Measurements from ENCODE around the gene PIP4K2A. TPM values are rescaled to one million over a fixed set of nuclear protein-coding genes. Genes with fewer than 3 reads are reported as not detected.

The PIP4K2A gene
- polyA plus RNA-seq, 2 donors = 4.0 to 6.1 TPM

DNA sequence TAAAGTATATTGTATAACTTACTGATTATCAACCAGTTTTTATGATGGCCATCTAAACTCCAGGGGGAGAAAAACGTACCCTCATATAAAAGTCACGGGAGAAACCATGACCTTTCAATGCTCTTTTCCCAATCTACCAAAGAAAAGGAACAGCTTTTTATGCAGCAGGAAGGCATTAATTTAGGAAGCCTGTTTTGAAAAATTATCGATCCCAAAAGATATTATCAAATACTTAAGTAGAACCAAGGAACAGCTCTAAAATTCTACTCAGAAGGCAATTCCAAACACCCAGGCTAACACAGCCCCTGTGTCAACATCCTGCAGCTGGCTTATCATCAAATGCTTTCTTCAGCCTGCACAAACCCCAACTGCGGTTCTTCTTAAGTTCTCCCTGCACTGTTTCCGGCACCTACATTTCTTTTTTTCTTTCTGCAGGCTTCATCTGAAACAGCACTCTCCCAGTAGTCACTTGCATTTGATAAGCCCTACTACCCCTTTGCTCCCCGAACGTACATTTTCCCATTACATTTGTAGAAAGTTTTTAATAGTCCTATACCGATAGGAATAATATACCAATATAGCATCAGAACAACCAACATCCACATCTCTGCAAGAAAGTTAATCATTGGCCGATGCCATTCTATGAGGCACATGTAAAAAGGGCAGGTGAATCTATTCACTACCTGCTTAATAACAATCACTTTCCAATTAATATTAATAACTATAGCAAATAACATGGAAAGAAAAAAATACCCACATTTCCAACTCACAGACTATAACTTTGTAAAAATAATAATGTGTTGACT lies 47.9 kb downstream of the PIP4K2A start:
- no peak overlapping the region for H3K27ac ChIP-seq (ENCODE audit: low read depth in 2 of 2, low read length in 1 of 2)
- no peak overlapping the region for H3K4me3 ChIP-seq (ENCODE audit: low read depth in 1 of 2, low read length in 2 of 2)
- peaks cover 0 to 2% of the 10 kb centered on the region in 2 donors for H3K36me3 ChIP-seq (ENCODE audit: control insufficient read depth in 2 of 2, insufficient read depth in 2 of 2, low read length in 1 of 2)
- no peaks in the 10 kb centered on the region for H3K27me3 ChIP-seq (ENCODE audit: control insufficient read depth in 1 of 2, insufficient read depth in 2 of 2, low read length in 2 of 2)
- H3K9me3 ChIP-seq (ENCODE audit: control insufficient read depth in 2 of 2, insufficient read depth in 1 of 2, low read depth in 1 of 2, low read length in 1 of 2) = no peaks in the 10 kb centered on the region
- H3K4me1 ChIP-seq (ENCODE audit: control insufficient read depth in 2 of 2, insufficient read depth in 2 of 2, low read length in 1 of 2) = peaks cover 0 to 2% of the 10 kb centered on the region in 2 donors
- WGBS, 2 donors = 44 to 63% methylated on average over 9 of the region's 9 CpGs

DNA sequence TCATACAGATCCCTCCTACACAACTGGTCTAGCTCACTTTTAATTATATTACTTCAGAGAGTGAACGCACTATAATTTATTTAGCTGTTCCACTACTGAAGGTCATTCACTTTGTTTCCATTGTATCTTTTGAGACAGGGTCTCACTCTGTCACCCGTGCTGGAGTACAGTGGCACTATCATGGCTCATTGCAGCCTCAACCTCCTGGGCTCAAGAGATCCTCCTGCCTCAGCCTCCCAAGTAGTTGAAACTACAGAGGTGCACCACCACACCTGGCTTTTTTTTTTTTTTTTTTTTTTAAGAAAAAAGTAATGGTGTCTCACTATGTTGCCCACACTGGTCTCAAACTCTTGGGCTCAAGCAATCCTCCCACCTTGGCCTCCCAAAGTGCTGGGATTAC lies 49.0 kb downstream of the PIP4K2A start:
- H3K27ac ChIP-seq (ENCODE audit: low read depth in 2 of 2, low read length in 1 of 2) = no peak overlapping the region
- H3K27me3 ChIP-seq (ENCODE audit: control insufficient read depth in 1 of 2, insufficient read depth in 2 of 2, low read length in 2 of 2) = no peaks in the 10 kb centered on the region
- H3K4me3 ChIP-seq (ENCODE audit: low read depth in 1 of 2, low read length in 2 of 2) = no peak overlapping the region
- H3K36me3 ChIP-seq (ENCODE audit: control insufficient read depth in 2 of 2, insufficient read depth in 2 of 2, low read length in 1 of 2) = peaks cover 0 to 2% of the 10 kb centered on the region in 2 donors
- H3K9me3 ChIP-seq (ENCODE audit: control insufficient read depth in 2 of 2, insufficient read depth in 1 of 2, low read depth in 1 of 2, low read length in 1 of 2) = no peaks in the 10 kb centered on the region
- 93 to 96% methylated on average over 2 of the region's 2 CpGs for WGBS, 2 donors
- H3K4me1 ChIP-seq (ENCODE audit: control insufficient read depth in 2 of 2, insufficient read depth in 2 of 2, low read length in 1 of 2) = peaks cover 0 to 2% of the 10 kb centered on the region in 2 donors

DNA sequence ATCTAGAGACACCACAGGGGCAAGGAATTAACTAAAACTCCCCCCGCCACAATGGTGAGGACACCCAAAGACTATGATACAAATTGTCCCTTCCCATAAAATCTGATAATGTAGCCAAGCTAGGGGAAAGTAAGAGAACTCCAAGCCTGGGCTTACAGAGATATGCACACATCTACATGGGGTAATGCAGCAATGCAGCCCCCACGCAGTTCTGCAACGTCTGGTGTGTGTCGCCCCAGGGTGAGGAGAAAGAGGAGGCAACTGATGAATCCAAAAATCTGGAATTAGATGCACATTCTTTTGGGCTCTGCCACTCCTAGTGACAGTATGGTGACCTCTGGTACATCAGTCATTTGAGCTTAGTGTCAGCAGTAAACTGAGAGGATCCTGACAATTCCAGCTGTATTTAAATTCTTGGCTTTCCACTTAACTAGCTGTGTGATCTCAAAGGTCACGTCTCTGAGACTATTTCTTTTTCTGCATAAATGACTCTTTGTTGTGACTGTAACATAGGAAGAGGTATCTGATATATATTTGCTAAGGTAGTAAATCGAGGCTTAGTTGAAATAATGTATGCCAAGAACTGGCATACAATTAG lies 51.5 kb downstream of the PIP4K2A start:
- H3K27me3 ChIP-seq (ENCODE audit: control insufficient read depth in 1 of 2, insufficient read depth in 2 of 2, low read length in 2 of 2) = no peaks in the 10 kb centered on the region
- H3K4me1 ChIP-seq (ENCODE audit: control insufficient read depth in 2 of 2, insufficient read depth in 2 of 2, low read length in 1 of 2) = peaks cover 0 to 2% of the 10 kb centered on the region in 2 donors
- H3K36me3 ChIP-seq (ENCODE audit: control insufficient read depth in 2 of 2, insufficient read depth in 2 of 2, low read length in 1 of 2) = peaks cover 0 to 2% of the 10 kb centered on the region in 2 donors
- no peaks in the 10 kb centered on the region for H3K9me3 ChIP-seq (ENCODE audit: control insufficient read depth in 2 of 2, insufficient read depth in 1 of 2, low read depth in 1 of 2, low read length in 1 of 2)
- H3K4me3 ChIP-seq (ENCODE audit: low read depth in 1 of 2, low read length in 2 of 2) = no peak overlapping the region
- 69 to 71% methylated on average over 6 of the region's 6 CpGs for WGBS, 2 donors
- H3K27ac ChIP-seq (ENCODE audit: low read depth in 2 of 2, low read length in 1 of 2) = no peak overlapping the region

DNA sequence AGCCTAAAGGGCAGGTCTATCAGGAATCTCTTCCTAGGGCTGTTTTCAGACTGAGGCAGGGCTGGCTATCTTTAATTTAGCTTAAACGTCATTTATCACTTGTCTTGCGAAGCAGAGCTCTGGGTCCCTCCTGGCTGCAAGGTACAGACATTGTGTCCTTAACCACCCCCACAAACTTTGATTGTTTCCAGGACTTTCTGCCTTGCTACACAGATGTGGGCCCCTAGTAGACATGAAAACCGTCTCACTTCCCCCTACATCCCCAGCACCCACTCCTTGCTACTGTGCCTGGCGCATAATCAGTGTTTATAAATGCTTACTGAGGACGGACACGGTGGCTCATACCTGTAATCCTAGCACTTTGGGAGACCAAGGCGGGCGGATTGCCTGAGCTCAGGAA lies 54.5 kb downstream of the PIP4K2A start:
- WGBS, 2 donors = 83 to 93% methylated on average over 8 of the region's 8 CpGs
- H3K9me3 ChIP-seq (ENCODE audit: control insufficient read depth in 2 of 2, insufficient read depth in 1 of 2, low read depth in 1 of 2, low read length in 1 of 2) = no peaks in the 10 kb centered on the region
- peaks cover 0 to 2% of the 10 kb centered on the region in 2 donors for H3K36me3 ChIP-seq (ENCODE audit: control insufficient read depth in 2 of 2, insufficient read depth in 2 of 2, low read length in 1 of 2)
- peaks cover 0 to 2% of the 10 kb centered on the region in 2 donors for H3K4me1 ChIP-seq (ENCODE audit: control insufficient read depth in 2 of 2, insufficient read depth in 2 of 2, low read length in 1 of 2)
- no peak overlapping the region for H3K27ac ChIP-seq (ENCODE audit: low read depth in 2 of 2, low read length in 1 of 2)
- no peak overlapping the region for H3K4me3 ChIP-seq (ENCODE audit: low read depth in 1 of 2, low read length in 2 of 2)
- no peaks in the 10 kb centered on the region for H3K27me3 ChIP-seq (ENCODE audit: control insufficient read depth in 1 of 2, insufficient read depth in 2 of 2, low read length in 2 of 2)

DNA sequence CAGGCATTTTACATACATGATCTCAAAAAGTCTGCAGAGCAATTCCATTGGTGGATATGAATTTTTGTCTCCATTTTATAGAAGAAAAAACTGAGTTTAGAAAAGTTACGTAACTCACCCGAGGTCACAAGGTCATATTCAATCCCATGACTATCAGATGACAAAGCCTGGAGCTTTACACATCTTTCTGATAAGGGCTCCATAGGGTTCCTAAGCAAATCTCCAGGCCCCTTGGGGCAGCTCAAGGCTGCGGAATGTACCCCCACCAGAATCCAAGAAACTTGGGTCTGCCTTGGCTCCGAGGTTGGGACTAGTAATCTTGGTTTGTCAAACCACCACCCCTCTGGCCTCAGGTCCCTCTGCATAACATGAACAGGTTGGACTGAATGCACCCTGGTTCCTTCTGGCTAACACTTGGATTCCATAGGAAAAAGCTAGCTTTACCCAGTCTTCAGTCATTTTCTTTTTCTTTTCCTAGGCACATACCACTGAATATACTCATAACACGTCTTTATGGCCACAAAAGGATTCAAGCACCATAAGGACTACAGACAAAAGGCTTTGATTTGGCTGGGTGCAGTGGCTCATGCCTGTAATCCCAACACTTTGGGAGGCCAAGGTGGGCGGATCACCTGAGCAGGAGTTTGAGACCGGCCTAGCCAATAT lies 55.5 kb downstream of the PIP4K2A start:
- H3K4me1 ChIP-seq (ENCODE audit: control insufficient read depth in 2 of 2, insufficient read depth in 2 of 2, low read length in 1 of 2) = peaks cover 0 to 6% of the 10 kb centered on the region in 2 donors
- 89 to 93% methylated on average over 7 of the region's 7 CpGs for WGBS, 2 donors
- H3K36me3 ChIP-seq (ENCODE audit: control insufficient read depth in 2 of 2, insufficient read depth in 2 of 2, low read length in 1 of 2) = peaks cover 0 to 2% of the 10 kb centered on the region in 2 donors
- H3K27me3 ChIP-seq (ENCODE audit: control insufficient read depth in 1 of 2, insufficient read depth in 2 of 2, low read length in 2 of 2) = no peaks in the 10 kb centered on the region
- H3K4me3 ChIP-seq (ENCODE audit: low read depth in 1 of 2, low read length in 2 of 2) = no peak overlapping the region
- no peak overlapping the region for H3K27ac ChIP-seq (ENCODE audit: low read depth in 2 of 2, low read length in 1 of 2)
- no peaks in the 10 kb centered on the region for H3K9me3 ChIP-seq (ENCODE audit: control insufficient read depth in 2 of 2, insufficient read depth in 1 of 2, low read depth in 1 of 2, low read length in 1 of 2)

DNA sequence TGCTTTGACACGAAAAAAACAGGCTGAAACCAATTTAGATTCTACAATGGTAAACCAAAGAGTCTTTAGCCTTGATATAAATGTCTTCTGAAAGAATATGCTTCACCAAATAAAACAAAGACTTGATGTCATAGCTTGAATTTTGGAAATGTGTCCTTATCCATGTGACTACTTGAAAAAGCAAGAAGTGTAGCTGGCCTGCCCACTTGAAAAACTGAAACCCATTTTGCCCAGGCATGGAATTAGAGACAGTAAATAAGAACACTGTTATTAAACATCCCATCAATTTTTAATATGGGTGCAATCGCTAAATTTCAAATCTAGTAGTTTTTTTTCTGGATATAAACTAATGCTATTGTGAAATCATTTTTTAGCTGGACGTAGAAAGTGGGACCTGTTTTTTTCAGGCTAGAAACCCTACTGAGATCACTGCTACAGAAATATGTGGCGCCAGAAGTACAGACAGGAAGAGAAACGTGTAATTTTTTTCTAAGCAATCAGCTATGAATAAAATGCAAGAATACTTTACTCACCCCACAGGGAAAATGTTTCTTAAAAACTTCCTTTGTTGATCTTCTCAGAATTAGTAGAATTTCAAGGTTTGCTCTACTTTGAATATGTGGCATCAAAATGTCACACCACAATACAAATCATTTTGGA lies 56.7 kb downstream of the PIP4K2A start:
- Histone ChIP-seq H3K27ac (ENCODE audit: low read depth in 2 of 2, low read length in 1 of 2) (no peak overlapping the region), H3K36me3 (ENCODE audit: control insufficient read depth in 2 of 2, insufficient read depth in 2 of 2, low read length in 1 of 2) (no peaks in the 10 kb centered on the region), H3K4me3 (ENCODE audit: low read depth in 1 of 2, low read length in 2 of 2) (no peak overlapping the region), H3K27me3 (ENCODE audit: control insufficient read depth in 1 of 2, insufficient read depth in 2 of 2, low read length in 2 of 2) (no peaks in the 10 kb centered on the region), H3K4me1 (ENCODE audit: control insufficient read depth in 2 of 2, insufficient read depth in 2 of 2, low read length in 1 of 2) (peaks cover 0 to 4% of the 10 kb centered on the region in 2 donors), H3K9me3 (ENCODE audit: control insufficient read depth in 2 of 2, insufficient read depth in 1 of 2, low read depth in 1 of 2, low read length in 1 of 2) (no peaks in the 10 kb centered on the region)
- WGBS, 2 donors = 62 to 72% methylated on average over 5 of the region's 5 CpGs

DNA sequence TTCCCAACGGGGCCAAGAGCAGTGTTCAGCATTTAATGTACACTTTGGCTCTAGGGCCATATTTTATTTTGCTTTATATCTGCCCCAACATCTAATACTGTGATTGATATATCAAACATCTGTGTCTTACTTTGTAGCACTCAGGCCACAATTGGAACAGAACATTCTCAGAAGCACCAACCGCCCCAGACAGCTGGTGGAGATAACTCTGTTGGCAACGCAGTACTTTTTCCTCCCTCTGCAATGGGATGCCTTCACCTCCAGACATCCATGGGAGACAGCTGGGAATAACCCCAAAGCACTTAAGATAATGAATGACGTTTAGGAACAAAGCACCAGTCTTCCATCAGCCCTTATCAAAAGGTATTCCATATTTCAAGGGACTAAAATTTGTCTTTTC lies 57.4 kb downstream of the PIP4K2A start:
- Histone ChIP-seq H3K4me3 (ENCODE audit: low read depth in 1 of 2, low read length in 2 of 2) (no peak overlapping the region), H3K36me3 (ENCODE audit: control insufficient read depth in 2 of 2, insufficient read depth in 2 of 2, low read length in 1 of 2) (no peaks in the 10 kb centered on the region), H3K27me3 (ENCODE audit: control insufficient read depth in 1 of 2, insufficient read depth in 2 of 2, low read length in 2 of 2) (no peaks in the 10 kb centered on the region), H3K9me3 (ENCODE audit: control insufficient read depth in 2 of 2, insufficient read depth in 1 of 2, low read depth in 1 of 2, low read length in 1 of 2) (no peaks in the 10 kb centered on the region), H3K27ac (ENCODE audit: low read depth in 2 of 2, low read length in 1 of 2) (no peak overlapping the region), H3K4me1 (ENCODE audit: control insufficient read depth in 2 of 2, insufficient read depth in 2 of 2, low read length in 1 of 2) (peaks cover 0 to 4% of the 10 kb centered on the region in 2 donors)
- WGBS, 2 donors = 67 to 73% methylated on average over 4 of the region's 4 CpGs

DNA sequence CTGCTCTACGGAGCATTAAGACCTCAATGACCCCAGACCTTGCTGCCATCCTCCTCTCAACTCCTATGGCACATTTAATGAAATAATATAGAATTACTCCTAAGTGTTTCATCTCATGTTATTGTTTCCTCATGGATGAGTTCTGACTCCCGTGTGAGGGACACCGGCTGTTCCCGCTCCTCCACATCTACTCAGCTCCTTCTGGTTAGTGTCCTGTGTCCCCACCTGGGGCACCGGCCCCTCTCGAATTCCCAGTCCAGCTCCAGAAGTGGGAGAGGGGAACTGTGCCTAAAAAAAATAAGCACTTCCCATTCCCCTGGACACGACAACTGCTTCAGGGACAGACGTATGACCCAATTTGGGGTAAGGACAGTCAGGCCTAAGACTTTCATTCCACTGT lies 58.3 kb downstream of the PIP4K2A start:
- H3K9me3 ChIP-seq (ENCODE audit: control insufficient read depth in 2 of 2, insufficient read depth in 1 of 2, low read depth in 1 of 2, low read length in 1 of 2) = no peaks in the 10 kb centered on the region
- H3K4me3 ChIP-seq (ENCODE audit: low read depth in 1 of 2, low read length in 2 of 2) = no peak overlapping the region
- H3K36me3 ChIP-seq (ENCODE audit: control insufficient read depth in 2 of 2, insufficient read depth in 2 of 2, low read length in 1 of 2) = no peaks in the 10 kb centered on the region
- 95% methylated on average over 8 of the region's 8 CpGs for whole genome bisulfite sequencing, 2 donors
- no peaks in the 10 kb centered on the region for H3K27me3 ChIP-seq (ENCODE audit: control insufficient read depth in 1 of 2, insufficient read depth in 2 of 2, low read length in 2 of 2)
- no peak overlapping the region for H3K27ac ChIP-seq (ENCODE audit: low read depth in 2 of 2, low read length in 1 of 2)
- peaks cover 0 to 4% of the 10 kb centered on the region in 2 donors for H3K4me1 ChIP-seq (ENCODE audit: control insufficient read depth in 2 of 2, insufficient read depth in 2 of 2, low read length in 1 of 2)

DNA sequence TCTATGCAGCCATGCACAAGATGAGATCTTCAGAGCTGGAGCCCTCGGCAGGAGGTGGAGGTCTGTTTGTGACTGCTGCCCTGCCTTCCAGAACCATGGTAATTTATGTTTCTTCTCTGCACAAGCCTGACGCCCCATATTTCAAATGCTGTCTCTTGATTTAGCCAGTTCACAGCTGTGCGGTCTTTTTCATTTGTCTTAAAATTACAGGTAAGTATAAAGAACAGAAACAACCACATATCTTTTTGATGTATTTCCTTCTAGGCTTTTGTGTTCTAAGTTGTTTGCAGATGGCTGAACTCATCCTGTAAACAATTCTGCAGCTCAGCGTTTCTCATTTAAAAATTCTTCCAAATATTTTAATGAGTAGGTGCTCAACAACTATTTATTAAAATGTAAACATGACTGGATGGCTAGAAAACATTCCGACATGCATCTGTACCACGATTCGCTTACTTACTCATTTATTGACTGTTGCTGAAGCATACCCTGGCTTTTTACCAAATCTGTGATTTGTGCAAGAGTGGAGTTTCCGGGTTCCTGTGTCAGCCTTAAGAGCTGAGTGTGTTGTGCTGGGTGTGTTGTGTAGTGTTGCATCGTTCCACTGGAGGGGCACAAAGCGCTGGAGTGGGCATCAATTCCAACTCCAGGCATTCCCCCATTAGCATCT lies 58.9 kb downstream of the PIP4K2A start:
- H3K36me3 ChIP-seq (ENCODE audit: control insufficient read depth in 2 of 2, insufficient read depth in 2 of 2, low read length in 1 of 2) = no peaks in the 10 kb centered on the region
- peaks cover 0 to 4% of the 10 kb centered on the region in 2 donors for H3K4me1 ChIP-seq (ENCODE audit: control insufficient read depth in 2 of 2, insufficient read depth in 2 of 2, low read length in 1 of 2)
- WGBS, 2 donors = 31 to 37% methylated on average over 10 of the region's 10 CpGs
- H3K27ac ChIP-seq (ENCODE audit: low read depth in 2 of 2, low read length in 1 of 2) = peak overlapping the region in 1 of 2 donors; percentile 47
- no peak overlapping the region for H3K4me3 ChIP-seq (ENCODE audit: low read depth in 1 of 2, low read length in 2 of 2)
- H3K27me3 ChIP-seq (ENCODE audit: control insufficient read depth in 1 of 2, insufficient read depth in 2 of 2, low read length in 2 of 2) = no peaks in the 10 kb centered on the region
- H3K9me3 ChIP-seq (ENCODE audit: control insufficient read depth in 2 of 2, insufficient read depth in 1 of 2, low read depth in 1 of 2, low read length in 1 of 2) = no peaks in the 10 kb centered on the region

All from esophagus (tissue), 2 donors.